HL-60 (cell line): ENCODE measurements around the gene DNAJC25.

ENCODE experiments used
- DNase-seq, 2 experiments: peaks; one replicate each; pipeline ENCODE4 v3.0.0-alpha.2; 2010 to 2020; ENCODE audit warnings: low read depth in 1 of 2, low spot score in 1 of 2
- H3K27ac ChIP-seq: fragments of 250-450 bp; sonication (Bioruptor Pico); replicated peaks from 2 replicates; pipeline ENCODE4 v1.5.1; 2020; ENCODE audit warnings: mild to moderate bottlenecking, moderate library complexity
- H3K27me3 ChIP-seq: fragments of 250-450 bp; sonication (Bioruptor Pico); 2 replicates; pipeline ENCODE4 v1.5.1; 2021; ENCODE audit warnings: mild to moderate bottlenecking, moderate library complexity; ENCODE audit not compliant: insufficient read depth, poor library complexity, severe bottlenecking
- H3K4me3 ChIP-seq: replicated peaks from 2 replicates; pipeline ENCODE4 v1.5.1; 2011; ENCODE audit warnings: mild to moderate bottlenecking, control low read depth, low read length; ENCODE audit not compliant: insufficient read depth
- GABPA ChIP-seq: IDR thresholded peaks from 2 replicates; pipeline ENCODE4 v1.6.1; 2012; ENCODE audit warnings: low read depth
- POLR2AphosphoS5 ChIP-seq: IDR thresholded peaks from 2 replicates; pipeline ENCODE4 v1.6.1; 2012; ENCODE audit warnings: low read depth
- SPI1 ChIP-seq: IDR thresholded peaks from 2 replicates; pipeline ENCODE4 v1.6.1; 2012; ENCODE audit warnings: low read depth, mild to moderate bottlenecking, borderline replicate concordance
- TF ChIP-seq, protein P1 (sequence below): IDR thresholded peaks from 2 replicates; pipeline ENCODE4 v1.6.1; 2012; ENCODE audit warnings: low read depth; ENCODE audit not compliant: insufficient replicate concordance
- TF ChIP-seq, protein P2 (sequence below): IDR thresholded peaks from one replicate; pipeline ENCODE4 v1.5.1; 2011; ENCODE audit warnings: low read length, control low read depth, inconsistent platforms; ENCODE audit not compliant: insufficient read depth

The DNAJC25 gene

DNA sequence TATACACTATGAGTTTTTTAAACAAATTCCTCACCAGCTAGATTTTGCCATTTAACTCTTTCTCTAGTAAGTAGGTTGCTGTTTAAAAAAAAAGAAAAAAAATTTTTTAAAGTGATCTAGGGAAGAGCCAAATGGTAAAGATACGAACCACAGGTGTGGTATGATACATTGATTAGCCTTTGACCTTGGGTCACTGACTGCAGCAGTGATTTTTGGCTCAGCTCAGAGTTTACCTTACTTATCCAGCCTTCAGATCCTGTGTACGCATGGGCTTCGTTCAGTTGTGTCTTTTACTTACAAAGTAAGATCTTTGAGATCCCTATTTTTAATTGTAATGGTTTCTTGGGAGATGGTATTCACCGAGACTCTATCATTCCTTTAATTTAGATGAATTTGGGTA, 17.9 kb downstream of the DNAJC25 start:
- no peak overlapping the region for H3K27ac ChIP-seq
- no peaks in the 10 kb centered on the region for H3K27me3 ChIP-seq
- TF ChIP-seq GABPA (no peak), SPI1 (no peak), POLR2AphosphoS5 (no peak)
- TF ChIP-seq, protein P1, sequence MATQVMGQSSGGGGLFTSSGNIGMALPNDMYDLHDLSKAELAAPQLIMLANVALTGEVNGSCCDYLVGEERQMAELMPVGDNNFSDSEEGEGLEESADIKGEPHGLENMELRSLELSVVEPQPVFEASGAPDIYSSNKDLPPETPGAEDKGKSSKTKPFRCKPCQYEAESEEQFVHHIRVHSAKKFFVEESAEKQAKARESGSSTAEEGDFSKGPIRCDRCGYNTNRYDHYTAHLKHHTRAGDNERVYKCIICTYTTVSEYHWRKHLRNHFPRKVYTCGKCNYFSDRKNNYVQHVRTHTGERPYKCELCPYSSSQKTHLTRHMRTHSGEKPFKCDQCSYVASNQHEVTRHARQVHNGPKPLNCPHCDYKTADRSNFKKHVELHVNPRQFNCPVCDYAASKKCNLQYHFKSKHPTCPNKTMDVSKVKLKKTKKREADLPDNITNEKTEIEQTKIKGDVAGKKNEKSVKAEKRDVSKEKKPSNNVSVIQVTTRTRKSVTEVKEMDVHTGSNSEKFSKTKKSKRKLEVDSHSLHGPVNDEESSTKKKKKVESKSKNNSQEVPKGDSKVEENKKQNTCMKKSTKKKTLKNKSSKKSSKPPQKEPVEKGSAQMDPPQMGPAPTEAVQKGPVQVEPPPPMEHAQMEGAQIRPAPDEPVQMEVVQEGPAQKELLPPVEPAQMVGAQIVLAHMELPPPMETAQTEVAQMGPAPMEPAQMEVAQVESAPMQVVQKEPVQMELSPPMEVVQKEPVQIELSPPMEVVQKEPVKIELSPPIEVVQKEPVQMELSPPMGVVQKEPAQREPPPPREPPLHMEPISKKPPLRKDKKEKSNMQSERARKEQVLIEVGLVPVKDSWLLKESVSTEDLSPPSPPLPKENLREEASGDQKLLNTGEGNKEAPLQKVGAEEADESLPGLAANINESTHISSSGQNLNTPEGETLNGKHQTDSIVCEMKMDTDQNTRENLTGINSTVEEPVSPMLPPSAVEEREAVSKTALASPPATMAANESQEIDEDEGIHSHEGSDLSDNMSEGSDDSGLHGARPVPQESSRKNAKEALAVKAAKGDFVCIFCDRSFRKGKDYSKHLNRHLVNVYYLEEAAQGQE = no peak
- TF ChIP-seq, protein P2, sequence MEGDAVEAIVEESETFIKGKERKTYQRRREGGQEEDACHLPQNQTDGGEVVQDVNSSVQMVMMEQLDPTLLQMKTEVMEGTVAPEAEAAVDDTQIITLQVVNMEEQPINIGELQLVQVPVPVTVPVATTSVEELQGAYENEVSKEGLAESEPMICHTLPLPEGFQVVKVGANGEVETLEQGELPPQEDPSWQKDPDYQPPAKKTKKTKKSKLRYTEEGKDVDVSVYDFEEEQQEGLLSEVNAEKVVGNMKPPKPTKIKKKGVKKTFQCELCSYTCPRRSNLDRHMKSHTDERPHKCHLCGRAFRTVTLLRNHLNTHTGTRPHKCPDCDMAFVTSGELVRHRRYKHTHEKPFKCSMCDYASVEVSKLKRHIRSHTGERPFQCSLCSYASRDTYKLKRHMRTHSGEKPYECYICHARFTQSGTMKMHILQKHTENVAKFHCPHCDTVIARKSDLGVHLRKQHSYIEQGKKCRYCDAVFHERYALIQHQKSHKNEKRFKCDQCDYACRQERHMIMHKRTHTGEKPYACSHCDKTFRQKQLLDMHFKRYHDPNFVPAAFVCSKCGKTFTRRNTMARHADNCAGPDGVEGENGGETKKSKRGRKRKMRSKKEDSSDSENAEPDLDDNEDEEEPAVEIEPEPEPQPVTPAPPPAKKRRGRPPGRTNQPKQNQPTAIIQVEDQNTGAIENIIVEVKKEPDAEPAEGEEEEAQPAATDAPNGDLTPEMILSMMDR = no peak
- H3K4me3 ChIP-seq = no peak overlapping the region
- DNase-seq = no peak

DNA sequence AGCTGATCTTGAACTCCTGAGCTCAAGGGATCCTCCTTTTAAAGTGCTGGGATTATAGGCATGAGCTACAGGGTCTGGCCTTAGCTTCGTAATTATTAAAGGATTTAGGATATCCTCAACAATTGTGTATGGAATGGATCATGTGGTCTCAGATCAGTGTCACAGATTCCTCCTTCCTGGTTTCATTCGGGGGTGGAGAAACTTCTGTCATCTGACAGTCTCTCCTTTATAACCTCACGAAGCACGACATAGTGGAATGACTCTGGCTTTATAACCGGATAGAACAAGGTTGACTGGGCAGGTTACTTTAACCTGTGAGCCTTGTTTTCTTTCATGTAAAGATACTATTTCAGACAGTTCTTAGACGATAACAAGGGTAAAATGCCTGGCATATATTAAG, 25.9 kb downstream of the DNAJC25 start:
- H3K27me3 ChIP-seq = no peaks in the 10 kb centered on the region
- DNase-seq = no peak
- TF ChIP-seq GABPA (no peak), POLR2AphosphoS5 (no peak), SPI1 (no peak)
- TF ChIP-seq, protein P2 = no peak
- TF ChIP-seq, protein P1 = no peak

DNA sequence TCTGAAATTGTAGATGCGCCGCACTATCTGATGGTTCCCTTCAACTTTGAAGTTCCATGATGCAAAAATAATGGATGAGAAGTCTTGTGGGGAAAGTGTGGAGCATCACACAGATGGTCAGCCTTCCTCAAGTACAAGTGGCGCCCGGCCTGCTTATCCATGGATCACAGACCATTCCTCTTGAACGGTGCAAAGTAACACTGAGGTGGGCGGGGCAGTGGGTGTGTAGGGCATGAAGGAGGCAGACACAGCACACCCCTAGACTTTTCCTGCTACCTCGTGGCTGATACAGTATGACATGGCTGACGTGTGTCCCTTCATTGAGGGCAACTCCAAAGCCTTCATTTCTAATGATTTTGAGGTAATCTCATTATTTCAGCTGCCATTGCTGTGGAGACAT, 27.8 kb downstream of the DNAJC25 start:
- H3K4me3 ChIP-seq = no peak overlapping the region
- H3K27ac ChIP-seq = no peak overlapping the region
- DNase-seq = no peak
- no peaks in the 10 kb centered on the region for H3K27me3 ChIP-seq
- no peak for TF ChIP-seq POLR2AphosphoS5
- TF ChIP-seq GABPA = no peak
- TF ChIP-seq, protein P2 = no peak
- no peak for TF ChIP-seq SPI1
- TF ChIP-seq, protein P1 = no peak

More for the DNA sequence above, 25.9 kb downstream of the DNAJC25 start:
- Histone ChIP-seq H3K4me3 (no peak overlapping the region), H3K27ac (no peak overlapping the region)
